ENCODE data around the gene JUNB. TPM values are rescaled to one million over a fixed set of nuclear protein-coding genes. Genes with fewer than 3 reads are reported as not detected.

JUNB gene
- total and polyA plus RNA-seq, 2 of the 13 experiments (the other 11 are each of a cell fraction or from before 2014, with no cell fraction given): 7.7 to 8.2 TPM

GRCh38 chr19:12778905-12779161 is 12.5 kb upstream of the JUNB start (continued):
- TF ChIP-seq RFXANK (CRISPR knock-in tag; IDR thresholded peaks at IDR 0.05) (no peak), ZNF569 (CRISPR knock-in tag; IDR thresholded peaks at IDR 0.05; ENCODE audit: borderline replicate concordance) (no peak), ZNF530 (CRISPR knock-in tag; IDR thresholded peaks at IDR 0.05; ENCODE audit: low read depth) (no peak), ZNF329 (CRISPR knock-in tag; IDR thresholded peaks at IDR 0.05; ENCODE audit: low read depth) (no peak)

- no TSS peak for BruUV-seq (replicated peaks)
- Histone ChIP-seq H3K9ac (ENCODE audit: insufficient read depth, low read depth, low read length) (peak overlapping the region; percentile 53), H3K4me3 (replicated peaks in 1 of 3; ENCODE audit: insufficient read depth in 1 of 3, low read depth in 2 of 3, low read length in 3 of 3) (peak overlapping the region; percentile 76 to 80 (median 79)), H3K36me3 (replicated peaks in 1 of 2; ENCODE audit: control insufficient read depth in 1 of 2, insufficient read depth in 2 of 2, low read length in 2 of 2) (no peaks in the 10 kb centered on the region), H3K27ac (ENCODE audit: extremely low read length, insufficient read depth, low read length) (no peak overlapping the region), H3K9me3 (ENCODE audit: low read length) (no peaks in the 10 kb centered on the region), H3K4me2 (ENCODE audit: low read depth, low read length) (peak overlapping the region; percentile 91), H3K4me1 (ENCODE audit: insufficient read depth, low read length) (peaks cover 61% of the 10 kb centered on the region), H4K20me1 (ENCODE audit: insufficient read depth, low read length) (no peaks in the 10 kb centered on the region), H2AFZ (ENCODE audit: low read length) (peak overlapping the region; percentile 48), H3K27me3 (ENCODE audit: control insufficient read depth in 1 of 2, insufficient read depth in 2 of 2, low read length in 2 of 2) (no peaks in the 10 kb centered on the region; a peak in 1 of 5 replicates), H3K79me2 (ENCODE audit: insufficient read depth, low read length) (no peaks in the 10 kb centered on the region)
- intact Hi-C loops (cut with micrococcal nuclease; ENCODE audit: unreplicated experiment): no loop called here
- DNase-seq (ENCODE audit: low spot score) (peak; percentile 61), FAIRE-seq (peak; percentile 83), ATAC-seq (peak; percentile 56)
- WGBS (ENCODE audit: low lambda C conversion rate): 13% methylated on average over 3 of the region's 15 CpGs
- in situ Hi-C loops (cut with HindIII; ENCODE audit: extremely low pct_ligation_motif_present, low pct_unique_long_range_greater_than_20kb): no loop called here
- POLR2A ChIA-PET: interaction anchor here (0.6 to 6.4 kb wide), 9 partner anchors 10 to 57 kb away, joined by 3 to 124 read pairs (median 5); partner anchors contain the start of genes JUNB, PRDX2 and THSD8
- CTCF ChIA-PET (ENCODE audit: low intra/inter-chr PET ratio, low total read pairs): interaction anchor here (3.9 kb wide), 1 partner anchor 16 kb away, joined by 54 read pairs; no protein-coding TSS in a partner anchor
- TF ChIP-seq ZNF263 (CRISPR knock-in tag; IDR thresholded peaks at IDR 0.05) (peak; percentile 78), ZNF598 (CRISPR knock-in tag; IDR thresholded peaks at IDR 0.05; ENCODE audit: borderline replicate concordance) (0 out of 2 replicates have a peak, but pooled peaks have one; percentile 28), ZFP41 (CRISPR knock-in tag; IDR thresholded peaks at IDR 0.05; ENCODE audit: borderline replicate concordance) (0 out of 2 replicates have a peak, but pooled peaks have one; percentile 23), FOSL2 (CRISPR knock-in tag; IDR thresholded peaks at IDR 0.05) (peak; percentile 46; the same call in 1 of the 2 replicates), ZNF18 (CRISPR knock-in tag; IDR thresholded peaks at IDR 0.05; ENCODE audit: insufficient replicate concordance) (no peak), TBX2 (CRISPR knock-in tag; IDR thresholded peaks at IDR 0.05; ENCODE audit: borderline replicate concordance) (no peak), ZXDC (CRISPR knock-in tag; IDR thresholded peaks at IDR 0.05) (0 out of 2 replicates have a peak, but pooled peaks have one; percentile 23), MAZ (IDR thresholded peaks at IDR 0.05; ENCODE audit: borderline replicate concordance, low read depth, low read length) (peak; percentile 60; the same call in 1 of the 2 replicates), MAZ (CRISPR knock-in tag; IDR thresholded peaks at IDR 0.05; ENCODE audit: low read depth) (no peak), CTCF (CRISPR knock-in tag; IDR thresholded peaks at IDR 0.05) (peak; percentile 51), KDM5B (CRISPR knock-in tag; IDR thresholded peaks at IDR 0.05; ENCODE audit: borderline replicate concordance) (no peak), ZBTB7B (CRISPR knock-in tag; IDR thresholded peaks at IDR 0.05) (peak; percentile 51; the same call in 1 of the 2 replicates)
Observed at GRCh38 chr19:12779162-12779993, 11.9 kb upstream of the JUNB start.

Data from HepG2 (cell line).